GM21619 (cell line): ENCODE measurements around the gene PLD3.
"Not testable (repeated sequence)": the region's sequence is repeated elsewhere in the genome, so short reads cannot be mapped to it uniquely, and the experiment has no call there.

Experiments used
- ATAC-seq: cut with Tn5 transposase; IDR thresholded peaks from one replicate; pipeline ENCODE4 v1.9.1; 2021; ENCODE audit not compliant: unreplicated experiment

Gene PLD3

GRCh38 chr19:40387155-40387554 lies 38.7 kb downstream of the PLD3 start:
- no peak for ATAC-seq

GRCh38 chr19:40388481-40388880 lies 40.0 kb downstream of the PLD3 start:
- ATAC-seq: no peak

GRCh38 chr19:40389404-40390083 lies 41.0 kb downstream of the PLD3 start:
- no peak for ATAC-seq

GRCh38 chr19:40390084-40390742 lies 41.7 kb downstream of the PLD3 start, which contains the start of gene HIPK4:
HIPK4 (minus strand) TSS chr19:40390181; CDS start chr19:40389902, 279 bp downstream.
- no peak for ATAC-seq

GRCh38 chr19:40392123-40392522 lies 43.6 kb downstream of the PLD3 start:
- no peak for ATAC-seq

- no peak for ATAC-seq
Observed at GRCh38 chr19:40392894-40393517, 44.5 kb downstream of the PLD3 start.

GRCh38 chr19:40393894-40394815 lies 45.7 kb downstream of the PLD3 start:
- no peak for ATAC-seq

GRCh38 chr19:40394816-40395210 lies 46.3 kb downstream of the PLD3 start:
- ATAC-seq: no peak

- no peak for ATAC-seq
Observed at GRCh38 chr19:40395956-40396355, 47.5 kb downstream of the PLD3 start.

- no peak for ATAC-seq
Observed at GRCh38 chr19:40396886-40397567, 48.5 kb downstream of the PLD3 start.

- ATAC-seq: no peak
Observed at GRCh38 chr19:40397568-40397906, 49.0 kb downstream of the PLD3 start.

- ATAC-seq: no peak
Observed at GRCh38 chr19:40398417-40399131, 50.1 kb downstream of the PLD3 start.

- no peak for ATAC-seq
Observed at GRCh38 chr19:40400559-40400958, 52.1 kb downstream of the PLD3 start.

- peak; percentile 66 for ATAC-seq
Observed at GRCh38 chr19:40403262-40403984, 54.9 kb downstream of the PLD3 start.

- ATAC-seq: no peak
Observed at GRCh38 chr19:40407714-40408597, 59.5 kb downstream of the PLD3 start.

GRCh38 chr19:40408598-40408925 lies 60.1 kb downstream of the PLD3 start:
- not testable (repeated sequence) for ATAC-seq

- ATAC-seq: no peak
Observed at GRCh38 chr19:40410030-40410389, 61.5 kb downstream of the PLD3 start.

- ATAC-seq: no peak
Observed at GRCh38 chr19:40411125-40411842, 62.8 kb downstream of the PLD3 start.
